Measurements from ENCODE around the gene ITGA7.

GRCh38 chr12:55716582-55716957, 8.9 kb upstream of the ITGA7 start:
- TF ChIP-seq CTCF (IDR thresholded peaks at IDR 0.05 in 4 of 5, conservative IDR thresholded peaks at IDR 0.05 in 1 of 5) (no peak), POLR2A (IDR thresholded peaks at IDR 0.05) (peak in 1 of 2 donors; percentile 4)
